CD8-positive, alpha-beta memory T cell (primary cell): ENCODE measurements around the gene MACROD2. TPM values are rescaled to one million over a fixed set of nuclear protein-coding genes. Genes with fewer than 3 reads are reported as not detected.

Experiments used
- CTCF ChIA-PET: fragments of 350-600 bp; sonication (Branson Sonifier 250); formaldehyde crosslinking; loops from one replicate; lab custom pipeline; 2021; ENCODE audit warnings: antibody characterized with exemption; lab: Charles Lee
- POLR2A ChIA-PET: fragments of 350-600 bp; sonication (Branson Sonifier 250); formaldehyde crosslinking; loops from one replicate; lab custom pipeline; 2021; ENCODE audit warnings: antibody characterized with exemption; lab: Charles Lee
- DNase-seq, 5 donors: peaks; one replicate each; pipeline versions ENCODE4 v3.0.0 to v3.0.0-alpha.2; 2020 to 2022; ENCODE audit warnings: mixed read lengths in 1 of 5
- H3K27ac ChIP-seq: one replicate; pipeline ENCODE4 v1.7.0; 2013; ENCODE audit warnings: low read depth, mild to moderate bottlenecking, low read length, moderate library complexity
- H3K27me3 ChIP-seq: 2 replicates; pipeline ENCODE4 v1.7.0; 2013; ENCODE audit warnings: low read length, mild to moderate bottlenecking; ENCODE audit not compliant: insufficient read depth, poor library complexity, severe bottlenecking
- H3K36me3 ChIP-seq: 2 replicates; pipeline ENCODE4 v1.7.0; 2013; ENCODE audit warnings: mild to moderate bottlenecking, low read length, moderate library complexity; ENCODE audit not compliant: insufficient read depth
- H3K4me1 ChIP-seq: 2 replicates; pipeline ENCODE4 v1.7.0; 2013; ENCODE audit warnings: mild to moderate bottlenecking, low read length, moderate library complexity; ENCODE audit not compliant: insufficient read depth
- H3K4me3 ChIP-seq: 2 replicates; pipeline ENCODE4 v1.7.0; 2013; ENCODE audit warnings: mild to moderate bottlenecking, low read length
- H3K9me3 ChIP-seq: 2 replicates; pipeline ENCODE4 v1.7.0; 2013; ENCODE audit warnings: mild to moderate bottlenecking, low read length
- H3K27ac Mint-ChIP-seq, 8 donors: one replicate each; pipeline ENCODE4 v1.8.0; 2020 to 2021; ENCODE audit warnings: mixed read lengths in 8 of 8, mild to moderate bottlenecking in 6 of 8, inconsistent platforms in 3 of 8, moderate library complexity in 3 of 8
- H3K27me3 Mint-ChIP-seq, 2 donors: one replicate each; pipeline ENCODE4 v1.8.0; 2020 to 2021; ENCODE audit warnings: mixed read lengths in 2 of 2, mild to moderate bottlenecking in 1 of 2, moderate library complexity in 1 of 2
- H3K36me3 Mint-ChIP-seq, 3 donors: one replicate each; pipeline ENCODE4 v1.8.0; 2020 to 2021; ENCODE audit warnings: mixed read lengths in 3 of 3, inconsistent platforms in 1 of 3, mild to moderate bottlenecking in 1 of 3
- H3K4me1 Mint-ChIP-seq, 3 donors: one replicate each; pipeline ENCODE4 v1.8.0; 2020 to 2021; ENCODE audit warnings: mixed read lengths in 3 of 3, inconsistent platforms in 1 of 3, mild to moderate bottlenecking in 1 of 3
- H3K4me3 Mint-ChIP-seq, 7 donors: one replicate each; pipeline ENCODE4 v1.8.0; 2020 to 2021; ENCODE audit warnings: mixed read lengths in 7 of 7, mild to moderate bottlenecking in 6 of 7, moderate library complexity in 4 of 7, inconsistent platforms in 2 of 7
- H3K9me3 Mint-ChIP-seq, 5 donors: one replicate each; pipeline ENCODE4 v1.8.0; 2020 to 2022; ENCODE audit warnings: mixed read lengths in 5 of 5, mild to moderate bottlenecking in 3 of 5, moderate library complexity in 2 of 5, inconsistent platforms in 1 of 5
- polyA plus RNA-seq: library from polyadenylated mRNA; unstranded; fragments of 300-500 nt; fragmentation: Illumina TruSeq; gene quantifications from one replicate; pipeline ENCODE4 v1.2.3, GENCODE V29; 2021
- total RNA-seq, 2 experiments: library from RNA; stranded (reverse); gene quantifications; one replicate each; pipeline ENCODE4 v1.2.3, GENCODE V29; 2021

The MACROD2 gene
- total and polyA plus RNA-seq, 3 experiments from 2014 or later = not detected

GRCh38 chr20:15200147-15200565 is 1204.8 kb downstream of the MACROD2 start:
- no peak overlapping the region for H3K27ac Mint-ChIP-seq
- H3K9me3 ChIP-seq = no peaks in the 10 kb centered on the region
- ChIA-PET CTCF (no interaction called here), POLR2A (no interaction called here)
- H3K36me3 Mint-ChIP-seq = peaks cover 0 to 4% (median 0%) of the 10 kb centered on the region in 3 donors
- no peak overlapping the region for H3K4me3 Mint-ChIP-seq
- no peak overlapping the region for H3K4me3 ChIP-seq
- H3K36me3 ChIP-seq = no peaks in the 10 kb centered on the region
- no peak overlapping the region for H3K27ac ChIP-seq
- no peaks in the 10 kb centered on the region for H3K4me1 Mint-ChIP-seq
- H3K4me1 ChIP-seq = no peaks in the 10 kb centered on the region
- H3K27me3 ChIP-seq = no peaks in the 10 kb centered on the region
- no peaks in the 10 kb centered on the region for H3K27me3 Mint-ChIP-seq
- DNase-seq = no peak
- H3K9me3 Mint-ChIP-seq = peaks cover 0 to 37% (median 2%) of the 10 kb centered on the region in 5 donors

DNA sequence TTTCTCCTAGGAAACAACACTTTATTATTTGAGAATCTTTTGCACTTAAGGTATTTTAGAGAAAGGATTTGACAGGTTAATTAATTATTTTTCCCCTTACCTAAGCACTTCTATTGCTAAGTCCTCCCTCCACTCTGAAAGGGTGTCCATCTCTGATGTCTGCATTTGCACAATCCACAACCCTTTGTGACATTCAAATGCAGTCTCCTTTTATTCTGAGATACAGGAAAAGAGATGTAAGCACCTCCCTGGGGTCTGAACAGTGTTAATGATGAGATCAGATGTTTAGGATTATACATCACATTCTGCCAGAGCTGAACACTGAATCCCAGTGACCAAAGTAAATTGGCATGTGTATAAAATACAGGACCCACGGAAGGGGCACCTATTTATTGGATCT is 1206.3 kb downstream of the MACROD2 start:
- DNase-seq = no peak
- Mint-ChIP-seq H3K4me1 (no peaks in the 10 kb centered on the region), H3K36me3 (peaks cover 0 to 4% (median 0%) of the 10 kb centered on the region in 3 donors), H3K9me3 (peaks cover 0 to 40% (median 3%) of the 10 kb centered on the region in 5 donors), H3K27me3 (no peaks in the 10 kb centered on the region), H3K4me3 (no peak overlapping the region), H3K27ac (no peak overlapping the region)
- Histone ChIP-seq H3K4me1 (no peaks in the 10 kb centered on the region), H3K36me3 (no peaks in the 10 kb centered on the region), H3K27me3 (no peaks in the 10 kb centered on the region), H3K9me3 (no peaks in the 10 kb centered on the region), H3K27ac (no peak overlapping the region), H3K4me3 (no peak overlapping the region)
- ChIA-PET POLR2A (no interaction called here), CTCF (no interaction called here)

GRCh38 chr20:15204234-15204633 is 1208.9 kb downstream of the MACROD2 start:
- no peak overlapping the region for H3K27ac ChIP-seq
- peaks cover 7 to 43% (median 12%) of the 10 kb centered on the region in 5 donors for H3K9me3 Mint-ChIP-seq
- DNase-seq = no peak
- no peak overlapping the region for H3K4me3 Mint-ChIP-seq
- ChIA-PET POLR2A (no interaction called here), CTCF (no interaction called here)
- peaks cover 0 to 4% (median 0%) of the 10 kb centered on the region in 3 donors for H3K36me3 Mint-ChIP-seq
- no peaks in the 10 kb centered on the region for H3K9me3 ChIP-seq
- no peaks in the 10 kb centered on the region for H3K27me3 ChIP-seq
- H3K4me3 ChIP-seq = no peak overlapping the region
- no peaks in the 10 kb centered on the region for H3K4me1 ChIP-seq
- no peak overlapping the region for H3K27ac Mint-ChIP-seq
- no peaks in the 10 kb centered on the region for H3K27me3 Mint-ChIP-seq
- no peaks in the 10 kb centered on the region for H3K36me3 ChIP-seq
- no peaks in the 10 kb centered on the region for H3K4me1 Mint-ChIP-seq

DNA sequence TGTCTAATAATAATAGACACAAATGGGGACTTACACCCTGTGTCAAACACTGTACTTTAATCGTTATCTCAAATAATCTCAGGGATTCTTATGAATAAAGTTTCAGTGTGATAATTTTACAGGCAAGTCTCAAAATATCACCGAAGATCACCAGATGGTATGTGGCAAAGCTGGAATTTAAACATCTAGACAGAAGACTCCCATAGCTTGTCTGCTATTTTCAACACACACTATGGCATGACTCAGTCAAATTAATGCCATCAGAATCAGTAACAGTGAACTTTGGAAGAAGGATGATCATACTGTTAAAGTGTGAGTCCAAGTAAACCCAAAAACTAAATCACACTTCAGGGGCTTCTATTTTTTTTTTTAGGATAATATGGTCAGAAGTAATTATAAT is 1209.7 kb downstream of the MACROD2 start:
- no peak overlapping the region for H3K27ac Mint-ChIP-seq
- H3K4me1 Mint-ChIP-seq = no peaks in the 10 kb centered on the region
- H3K4me3 Mint-ChIP-seq = no peak overlapping the region
- Histone ChIP-seq H3K4me1 (no peaks in the 10 kb centered on the region), H3K36me3 (no peaks in the 10 kb centered on the region), H3K4me3 (no peak overlapping the region), H3K27me3 (no peaks in the 10 kb centered on the region), H3K9me3 (no peaks in the 10 kb centered on the region), H3K27ac (no peak overlapping the region)
- POLR2A ChIA-PET = no interaction called here
- no peak for DNase-seq
- peaks cover 9 to 41% (median 12%) of the 10 kb centered on the region in 5 donors for H3K9me3 Mint-ChIP-seq
- CTCF ChIA-PET = no interaction called here
- peaks cover 0 to 4% (median 0%) of the 10 kb centered on the region in 3 donors for H3K36me3 Mint-ChIP-seq
- no peaks in the 10 kb centered on the region for H3K27me3 Mint-ChIP-seq

DNA sequence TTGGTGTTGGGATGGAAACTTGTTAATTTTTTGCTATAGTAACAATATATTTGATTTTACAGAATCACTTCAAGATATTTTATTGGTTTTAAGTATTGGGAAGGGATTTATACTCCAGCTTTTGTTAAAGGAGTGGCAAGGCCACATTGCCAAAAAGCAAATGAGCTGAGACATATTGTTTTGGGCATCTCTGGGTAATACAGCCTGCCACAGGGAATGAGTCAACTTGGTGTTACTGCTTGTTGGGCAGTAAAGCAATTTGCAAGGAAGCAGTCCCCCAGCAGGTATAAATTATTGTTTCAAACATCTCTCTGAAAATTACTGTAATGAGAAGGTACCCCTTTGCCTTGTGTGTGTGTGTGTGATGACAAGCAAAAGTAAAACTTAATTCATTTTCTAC is 1210.4 kb downstream of the MACROD2 start:
- no peak overlapping the region for H3K27ac Mint-ChIP-seq
- H3K4me1 Mint-ChIP-seq = no peaks in the 10 kb centered on the region
- no peaks in the 10 kb centered on the region for H3K27me3 Mint-ChIP-seq
- Histone ChIP-seq H3K36me3 (no peaks in the 10 kb centered on the region), H3K4me1 (no peaks in the 10 kb centered on the region), H3K27me3 (no peaks in the 10 kb centered on the region), H3K4me3 (no peak overlapping the region), H3K9me3 (no peaks in the 10 kb centered on the region), H3K27ac (no peak overlapping the region)
- peaks cover 11 to 43% (median 12%) of the 10 kb centered on the region in 5 donors for H3K9me3 Mint-ChIP-seq
- ChIA-PET POLR2A (no interaction called here), CTCF (no interaction called here)
- no peak overlapping the region for H3K4me3 Mint-ChIP-seq
- H3K36me3 Mint-ChIP-seq = peaks cover 0 to 4% (median 0%) of the 10 kb centered on the region in 3 donors
- no peak for DNase-seq

- no peaks in the 10 kb centered on the region for H3K27me3 Mint-ChIP-seq
- no peaks in the 10 kb centered on the region for H3K4me1 ChIP-seq
- CTCF ChIA-PET = no interaction called here
- no peak for DNase-seq
- no peaks in the 10 kb centered on the region for H3K36me3 ChIP-seq
- H3K4me3 ChIP-seq = no peak overlapping the region
- H3K27ac Mint-ChIP-seq = no peak overlapping the region
- peaks cover 12 to 49% (median 18%) of the 10 kb centered on the region in 5 donors for H3K9me3 Mint-ChIP-seq
- H3K9me3 ChIP-seq = no peaks in the 10 kb centered on the region
- POLR2A ChIA-PET = no interaction called here
- no peak overlapping the region for H3K4me3 Mint-ChIP-seq
- H3K36me3 Mint-ChIP-seq = no peaks in the 10 kb centered on the region
- no peaks in the 10 kb centered on the region for H3K4me1 Mint-ChIP-seq
- H3K27me3 ChIP-seq = no peaks in the 10 kb centered on the region
- no peak overlapping the region for H3K27ac ChIP-seq
Measured at GRCh38 chr20:15209537-15209936, 1214.2 kb downstream of the MACROD2 start.

- no peak overlapping the region for H3K27ac ChIP-seq
- ChIA-PET CTCF (no interaction called here), POLR2A (no interaction called here)
- no peaks in the 10 kb centered on the region for H3K4me1 ChIP-seq
- H3K9me3 Mint-ChIP-seq = peaks cover 0 to 39% (median 11%) of the 10 kb centered on the region in 5 donors
- H3K36me3 Mint-ChIP-seq = no peaks in the 10 kb centered on the region
- no peak overlapping the region for H3K4me3 ChIP-seq
- H3K9me3 ChIP-seq = no peaks in the 10 kb centered on the region
- no peak for DNase-seq
- H3K27me3 Mint-ChIP-seq = no peaks in the 10 kb centered on the region
- H3K36me3 ChIP-seq = no peaks in the 10 kb centered on the region
- H3K4me3 Mint-ChIP-seq = no peak overlapping the region
- no peak overlapping the region for H3K27ac Mint-ChIP-seq
- H3K4me1 Mint-ChIP-seq = no peaks in the 10 kb centered on the region
- H3K27me3 ChIP-seq = no peaks in the 10 kb centered on the region
Measured at GRCh38 chr20:15214051-15214450, 1218.7 kb downstream of the MACROD2 start.

GRCh38 chr20:15220009-15220656 is 1224.8 kb downstream of the MACROD2 start:
- Mint-ChIP-seq H3K9me3 (peaks cover 0 to 23% (median 7%) of the 10 kb centered on the region in 5 donors), H3K36me3 (peaks cover 0 to 4% (median 0%) of the 10 kb centered on the region in 3 donors), H3K27me3 (no peaks in the 10 kb centered on the region), H3K4me3 (no peak overlapping the region), H3K27ac (no peak overlapping the region), H3K4me1 (no peaks in the 10 kb centered on the region)
- POLR2A ChIA-PET = no interaction called here
- Histone ChIP-seq H3K4me3 (no peak overlapping the region), H3K27ac (no peak overlapping the region), H3K9me3 (no peaks in the 10 kb centered on the region), H3K27me3 (no peaks in the 10 kb centered on the region), H3K4me1 (no peaks in the 10 kb centered on the region), H3K36me3 (no peaks in the 10 kb centered on the region)
- DNase-seq = no peak
- CTCF ChIA-PET = no interaction called here
